ENCODE results near the gene TTC33.

- TF ChIP-seq CTCF (IDR thresholded peaks at IDR 0.05) (no peak), POLR2AphosphoS5 (IDR thresholded peaks at IDR 0.05; ENCODE audit: low read depth, low read length) (no peak)
Observed at GRCh38 chr5:40714001-40714400, 41.8 kb downstream of the TTC33 start.
